Vagina (tissue), 2 donors: ENCODE results near the gene RXYLT1. TPM values are rescaled to one million over a fixed set of nuclear protein-coding genes. Genes with fewer than 3 reads are reported as not detected.

ENCODE experiments used
- DNase-seq, 2 donors: peaks; one replicate each; pipeline ENCODE4 v3.0.0-alpha.2; 2017; ENCODE audit errors: extremely low spot score in 2 of 2
- H3K27ac ChIP-seq: fragments of 200-600 bp; sonication (generic); one replicate; pipeline ENCODE4 v1.5.1; 2019
- H3K27me3 ChIP-seq: fragments of 200-600 bp; sonication (generic); one replicate; pipeline ENCODE4 v1.5.1; 2019
- H3K36me3 ChIP-seq, 2 donors: fragments of 200-600 bp; sonication (generic); one replicate each; pipeline ENCODE4 v1.5.1; 2017 to 2019
- H3K4me1 ChIP-seq: fragments of 200-600 bp; sonication (generic); one replicate; pipeline ENCODE4 v1.5.1; 2019
- H3K4me3 ChIP-seq, 2 donors: fragments of 200-600 bp; sonication (generic); 1 replicate in 1 of 2; 2 replicates in 1 of 2; pipeline ENCODE4 v1.5.1; 2016 to 2019
- H3K9me3 ChIP-seq: fragments of 200-600 bp; sonication (generic); one replicate; pipeline ENCODE4 v1.5.1; 2019
- POLR2A ChIP-seq, 2 donors: fragments of 450-650 bp; IDR thresholded peaks; one replicate each; pipeline ENCODE4 v1.6.1; 2017; ENCODE audit warnings: antibody characterized with exemption in 2 of 2, mild to moderate bottlenecking in 2 of 2, moderate library complexity in 2 of 2
- POLR2AphosphoS5 ChIP-seq, 2 donors: sonication (generic); formaldehyde crosslinking; IDR thresholded peaks; one replicate each; pipeline ENCODE4 v1.9.0; 2017; ENCODE audit warnings: antibody characterized with exemption in 2 of 2, mild to moderate bottlenecking in 2 of 2, low read depth in 1 of 2; ENCODE audit not compliant: insufficient read depth in 1 of 2
- intact Hi-C: fragments of 100-400 bp; cut with DNase I; formaldehyde crosslinking; loops from one replicate; pipeline ENCODE4 v1.15.1; 2023
- total RNA-seq: library from RNA; depleted of rRNA; stranded (reverse); fragments of >200 nt; gene quantifications from one replicate; pipeline ENCODE4 v1.2.3, GENCODE V29; 2016
- TF ChIP-seq, protein P1 (sequence below), 3 experiments: fragments of 450-650 bp in 2 of 3; fragments of 200-600 bp in 1 of 3; sonication (generic) in 1 of 3; IDR thresholded peaks; one replicate each; pipeline ENCODE4 v1.5.1; 2017 to 2019; ENCODE audit warnings: antibody characterized with exemption in 3 of 3, mild to moderate bottlenecking in 2 of 3, moderate library complexity in 2 of 3

Gene RXYLT1
- total RNA-seq, 1 donor from 2014 or later: 10.1 TPM

DNA sequence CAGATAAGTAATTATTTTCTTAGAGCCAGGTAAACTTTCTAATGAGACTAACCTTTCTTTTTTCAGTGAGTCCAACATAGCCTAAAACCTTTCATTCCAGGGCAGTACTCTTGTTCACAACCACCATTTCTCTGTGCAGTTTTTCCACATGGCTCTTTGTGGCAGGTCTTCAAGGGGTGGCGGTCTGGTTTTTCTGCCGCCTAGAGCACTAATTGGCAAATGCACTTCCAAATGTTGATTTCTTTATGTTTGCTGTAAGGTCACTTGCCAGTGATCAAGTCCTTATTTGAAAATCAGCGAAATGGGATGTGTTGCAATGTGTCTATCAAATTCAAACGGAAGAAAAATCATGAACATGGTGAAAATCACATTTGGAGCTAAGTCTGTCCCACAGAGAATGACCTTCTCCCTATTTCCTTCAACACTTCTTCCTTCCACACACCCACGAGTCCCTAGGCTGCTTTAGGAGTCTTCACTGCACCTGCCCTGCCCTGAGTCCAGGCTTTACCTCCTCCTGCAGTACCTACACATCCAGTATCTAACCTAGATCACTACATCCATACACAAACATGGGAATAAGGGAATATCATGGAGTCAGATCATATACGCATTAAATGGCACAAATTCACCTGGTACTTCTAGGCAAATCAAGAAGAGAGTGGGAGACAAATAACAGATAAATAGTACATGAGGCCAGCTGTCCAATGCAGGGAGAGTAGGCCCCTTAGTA, 66.7 kb downstream of the RXYLT1 start:
- Histone ChIP-seq H3K4me3 (peak overlapping the region; percentile 71 to 74), H3K9me3 (no peaks in the 10 kb centered on the region), H3K27ac (no peak overlapping the region), H3K4me1 (peaks cover 13% of the 10 kb centered on the region), H3K27me3 (no peaks in the 10 kb centered on the region), H3K36me3 (no peaks in the 10 kb centered on the region)
- DNase-seq: no peak
- TF ChIP-seq POLR2A (IDR thresholded peaks at IDR 0.05): no peak
- no peak for TF ChIP-seq POLR2AphosphoS5 (IDR thresholded peaks at IDR 0.05; ENCODE audit: insufficient read depth in 1 of 2, low read depth in 1 of 2)
- TF ChIP-seq, protein P1, sequence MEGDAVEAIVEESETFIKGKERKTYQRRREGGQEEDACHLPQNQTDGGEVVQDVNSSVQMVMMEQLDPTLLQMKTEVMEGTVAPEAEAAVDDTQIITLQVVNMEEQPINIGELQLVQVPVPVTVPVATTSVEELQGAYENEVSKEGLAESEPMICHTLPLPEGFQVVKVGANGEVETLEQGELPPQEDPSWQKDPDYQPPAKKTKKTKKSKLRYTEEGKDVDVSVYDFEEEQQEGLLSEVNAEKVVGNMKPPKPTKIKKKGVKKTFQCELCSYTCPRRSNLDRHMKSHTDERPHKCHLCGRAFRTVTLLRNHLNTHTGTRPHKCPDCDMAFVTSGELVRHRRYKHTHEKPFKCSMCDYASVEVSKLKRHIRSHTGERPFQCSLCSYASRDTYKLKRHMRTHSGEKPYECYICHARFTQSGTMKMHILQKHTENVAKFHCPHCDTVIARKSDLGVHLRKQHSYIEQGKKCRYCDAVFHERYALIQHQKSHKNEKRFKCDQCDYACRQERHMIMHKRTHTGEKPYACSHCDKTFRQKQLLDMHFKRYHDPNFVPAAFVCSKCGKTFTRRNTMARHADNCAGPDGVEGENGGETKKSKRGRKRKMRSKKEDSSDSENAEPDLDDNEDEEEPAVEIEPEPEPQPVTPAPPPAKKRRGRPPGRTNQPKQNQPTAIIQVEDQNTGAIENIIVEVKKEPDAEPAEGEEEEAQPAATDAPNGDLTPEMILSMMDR (IDR thresholded peaks at IDR 0.05): no peak
- intact Hi-C loops: no loop called here

- Histone ChIP-seq H3K4me3 (no peak overlapping the region), H3K27ac (no peak overlapping the region), H3K27me3 (no peaks in the 10 kb centered on the region), H3K36me3 (no peaks in the 10 kb centered on the region), H3K9me3 (no peaks in the 10 kb centered on the region), H3K4me1 (peaks cover 13% of the 10 kb centered on the region)
- TF ChIP-seq POLR2AphosphoS5 (IDR thresholded peaks at IDR 0.05; ENCODE audit: insufficient read depth in 1 of 2, low read depth in 1 of 2): no peak
- TF ChIP-seq, protein P1 (IDR thresholded peaks at IDR 0.05): no peak
- no peak for TF ChIP-seq POLR2A (IDR thresholded peaks at IDR 0.05)
- intact Hi-C loops: no loop called here
- no peak for DNase-seq
Measured at GRCh38 chr12:63848450-63848849, 68.7 kb downstream of the RXYLT1 start.

DNA sequence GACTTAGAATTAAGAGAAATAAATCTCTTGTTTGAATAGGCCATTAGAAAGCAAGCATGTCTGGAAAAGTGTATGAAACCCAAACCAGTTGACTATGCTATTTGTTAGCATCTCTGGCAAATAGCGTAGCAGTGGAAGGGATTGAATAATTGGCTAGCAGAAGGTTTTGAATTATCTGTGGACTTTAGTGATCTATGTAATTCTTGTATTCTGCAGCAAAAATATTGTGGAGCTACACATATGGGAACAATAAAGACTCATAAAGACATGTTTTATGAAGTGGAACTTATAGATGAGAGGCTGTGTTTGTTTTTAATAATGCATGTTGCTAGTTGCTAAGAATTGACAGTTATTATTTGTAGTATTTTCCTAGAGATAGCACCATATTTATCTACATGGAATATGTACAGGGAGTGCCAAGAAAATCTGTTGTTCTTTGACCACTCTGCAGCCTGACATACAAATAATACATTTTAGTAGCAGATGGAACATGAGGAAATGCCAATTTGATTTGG, 69.5 kb downstream of the RXYLT1 start:
- Histone ChIP-seq H3K36me3 (no peaks in the 10 kb centered on the region), H3K4me1 (peaks cover 13% of the 10 kb centered on the region), H3K27ac (no peak overlapping the region), H3K4me3 (no peak overlapping the region), H3K27me3 (no peaks in the 10 kb centered on the region), H3K9me3 (no peaks in the 10 kb centered on the region)
- TF ChIP-seq POLR2AphosphoS5 (IDR thresholded peaks at IDR 0.05; ENCODE audit: insufficient read depth in 1 of 2, low read depth in 1 of 2) (no peak), POLR2A (IDR thresholded peaks at IDR 0.05) (no peak)
- TF ChIP-seq, protein P1 (IDR thresholded peaks at IDR 0.05): no peak
- DNase-seq: no peak
- intact Hi-C loops: no loop called here

GRCh38 chr12:63849641-63850040, 69.9 kb downstream of the RXYLT1 start:
- intact Hi-C loops: no loop called here
- Histone ChIP-seq H3K27ac (no peak overlapping the region), H3K27me3 (no peaks in the 10 kb centered on the region), H3K36me3 (no peaks in the 10 kb centered on the region), H3K4me1 (peaks cover 13% of the 10 kb centered on the region), H3K4me3 (no peak overlapping the region), H3K9me3 (no peaks in the 10 kb centered on the region)
- TF ChIP-seq, protein P1 (IDR thresholded peaks at IDR 0.05): no peak
- no peak for TF ChIP-seq POLR2A (IDR thresholded peaks at IDR 0.05)
- TF ChIP-seq POLR2AphosphoS5 (IDR thresholded peaks at IDR 0.05; ENCODE audit: insufficient read depth in 1 of 2, low read depth in 1 of 2): no peak
- DNase-seq: no peak

DNA sequence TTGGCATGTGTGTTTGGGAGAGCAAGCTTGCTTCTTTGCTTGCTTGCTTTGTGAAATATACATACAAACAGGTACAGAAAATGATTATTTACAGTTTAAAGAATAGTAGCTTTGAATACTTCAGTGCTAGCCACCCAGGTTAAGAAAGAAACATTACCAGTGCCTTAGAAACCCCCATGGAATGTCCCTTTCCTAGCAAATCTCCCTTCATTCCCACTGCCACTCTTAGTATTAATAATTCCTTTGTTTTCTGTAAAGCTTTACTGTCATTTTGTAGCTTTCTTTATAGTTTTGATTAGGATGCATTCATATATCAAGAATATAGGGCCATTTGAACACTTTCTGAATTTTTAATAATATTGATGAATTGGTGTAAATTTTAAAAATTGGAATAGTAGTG, 74.3 kb downstream of the RXYLT1 start:
- Histone ChIP-seq H3K9me3 (no peaks in the 10 kb centered on the region), H3K4me3 (no peak overlapping the region), H3K4me1 (no peaks in the 10 kb centered on the region), H3K36me3 (no peaks in the 10 kb centered on the region), H3K27me3 (no peaks in the 10 kb centered on the region), H3K27ac (no peak overlapping the region)
- intact Hi-C loops: no loop called here
- TF ChIP-seq POLR2A (IDR thresholded peaks at IDR 0.05) (no peak), POLR2AphosphoS5 (IDR thresholded peaks at IDR 0.05; ENCODE audit: insufficient read depth in 1 of 2, low read depth in 1 of 2) (no peak)
- TF ChIP-seq, protein P1 (IDR thresholded peaks at IDR 0.05): no peak
- no peak for DNase-seq
